ENCODE data around the gene POLR2L. TPM values are rescaled to one million over a fixed set of nuclear protein-coding genes. Genes with fewer than 3 reads are reported as not detected.

POLR2L gene
- total RNA-seq, 1 experiment from 2014 or later: 107 TPM

DNA sequence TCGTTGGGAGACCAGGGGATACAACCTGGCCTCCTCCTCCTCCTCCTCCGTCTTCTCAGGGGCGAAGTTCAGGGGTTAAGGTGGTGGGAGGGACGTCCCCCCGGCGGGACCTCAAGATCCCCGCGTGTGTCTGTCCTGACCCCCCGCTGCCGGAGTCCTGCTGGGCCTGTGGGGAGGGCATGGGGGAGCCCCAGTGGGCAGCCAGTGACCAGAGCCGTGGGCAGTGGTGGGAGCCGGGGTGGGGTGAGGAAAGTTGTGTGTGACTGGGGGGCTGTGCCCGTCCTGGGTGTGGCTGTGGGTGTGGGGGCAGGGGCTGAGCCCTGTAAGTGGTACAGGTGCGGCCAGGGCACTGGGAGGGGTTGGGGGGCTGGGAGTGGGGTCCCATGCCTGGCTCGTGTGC, 10.4 kb upstream of the POLR2L start:
- intact Hi-C loops (cut with micrococcal nuclease; ENCODE audit: unreplicated experiment): loop anchor here (10.0 kb wide), 1 partner anchor 202 kb away; no protein-coding TSS in a partner anchor
- Mint-ChIP-seq H3K4me3 (ENCODE audit: low read depth, unreplicated experiment) (no peak overlapping the region), H3K9me3 (ENCODE audit: low read depth, unreplicated experiment) (no peaks in the 10 kb centered on the region), H3K27me3 (ENCODE audit: unreplicated experiment) (no peaks in the 10 kb centered on the region), H3K36me3 (ENCODE audit: insufficient read depth, unreplicated experiment) (peaks cover 20% of the 10 kb centered on the region), H3K4me1 (ENCODE audit: low read depth, unreplicated experiment) (no peaks in the 10 kb centered on the region), H3K27ac (ENCODE audit: unreplicated experiment) (no peak overlapping the region)
- TF ChIP-seq CTCF (IDR thresholded peaks at IDR 0.05; ENCODE audit: unreplicated experiment): no peak
- no TSS peak for BruUV-seq (replicated peaks)
- no peak for DNase-seq
- CTCF ChIA-PET: no interaction called here

- Mint-ChIP-seq H3K27ac (ENCODE audit: unreplicated experiment) (no peak overlapping the region), H3K4me3 (ENCODE audit: low read depth, unreplicated experiment) (no peak overlapping the region), H3K4me1 (ENCODE audit: low read depth, unreplicated experiment) (no peaks in the 10 kb centered on the region), H3K9me3 (ENCODE audit: low read depth, unreplicated experiment) (no peaks in the 10 kb centered on the region), H3K27me3 (ENCODE audit: unreplicated experiment) (no peaks in the 10 kb centered on the region), H3K36me3 (ENCODE audit: insufficient read depth, unreplicated experiment) (peaks cover 14% of the 10 kb centered on the region)
- BruUV-seq (replicated peaks): no TSS peak
- intact Hi-C loops (cut with micrococcal nuclease; ENCODE audit: unreplicated experiment): loop anchor here (10.0 kb wide), 1 partner anchor 204 kb away; no protein-coding TSS in a partner anchor
- CTCF ChIA-PET: no interaction called here
- DNase-seq: no peak
- no peak for TF ChIP-seq CTCF (IDR thresholded peaks at IDR 0.05; ENCODE audit: unreplicated experiment)
These were observed 8.7 kb upstream of the POLR2L start for GRCh38 chr11:850775-851763.

DNA sequence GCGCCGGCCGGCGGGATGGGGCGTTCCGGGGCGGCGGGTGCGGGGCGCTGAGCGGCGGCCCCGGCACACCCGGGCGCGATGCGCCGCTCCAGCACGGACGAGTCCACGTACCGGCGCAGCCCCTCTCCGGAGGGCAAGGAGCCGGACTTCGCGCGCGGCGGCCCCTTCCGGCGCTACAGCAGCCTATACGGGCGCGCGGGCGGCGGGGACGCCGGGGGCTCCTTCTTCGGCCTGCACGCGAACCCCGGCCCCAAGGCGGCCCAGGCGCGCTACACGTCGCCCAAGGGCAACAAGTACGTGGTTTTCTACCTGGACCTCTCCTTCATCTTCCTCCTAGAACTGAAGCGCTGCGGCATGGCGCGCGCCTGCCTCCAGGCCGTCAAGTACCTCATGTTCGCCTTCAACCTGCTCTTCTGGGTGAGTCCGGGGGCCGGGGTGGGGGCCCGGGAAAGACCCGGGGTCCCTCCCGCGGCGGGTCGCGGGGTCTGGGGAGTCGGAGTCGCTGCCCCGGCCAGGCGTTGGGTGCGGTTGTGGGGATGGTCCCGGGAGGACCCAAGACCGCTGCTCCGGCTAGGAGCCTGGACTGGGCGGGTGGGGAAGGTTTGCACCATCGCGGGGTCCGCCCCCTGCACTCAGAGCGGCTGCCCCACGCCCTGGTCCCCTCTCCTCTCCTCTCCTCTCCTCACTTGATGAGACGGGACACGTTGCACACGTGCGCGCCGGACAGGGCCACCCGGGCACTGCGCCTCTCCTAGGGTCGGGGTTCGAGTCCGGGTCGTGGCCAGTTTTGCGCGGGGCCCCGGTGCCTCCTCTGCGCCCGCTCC, 7.8 kb upstream of the POLR2L start:
- peaks cover 14% of the 10 kb centered on the region for H3K36me3 Mint-ChIP-seq (ENCODE audit: insufficient read depth, unreplicated experiment)
- intact Hi-C loops (cut with micrococcal nuclease; ENCODE audit: unreplicated experiment): loop anchor here (10.0 kb wide), 1 partner anchor 205 kb away; no protein-coding TSS in a partner anchor
- no peaks in the 10 kb centered on the region for H3K4me1 Mint-ChIP-seq (ENCODE audit: low read depth, unreplicated experiment)
- no peak for DNase-seq
- H3K27me3 Mint-ChIP-seq (ENCODE audit: unreplicated experiment): no peaks in the 10 kb centered on the region
- BruUV-seq (replicated peaks): no TSS peak
- H3K4me3 Mint-ChIP-seq (ENCODE audit: low read depth, unreplicated experiment): no peak overlapping the region
- TF ChIP-seq CTCF (IDR thresholded peaks at IDR 0.05; ENCODE audit: unreplicated experiment): no peak
- CTCF ChIA-PET: no interaction called here
- no peak overlapping the region for H3K27ac Mint-ChIP-seq (ENCODE audit: unreplicated experiment)
- no peaks in the 10 kb centered on the region for H3K9me3 Mint-ChIP-seq (ENCODE audit: low read depth, unreplicated experiment)

DNA sequence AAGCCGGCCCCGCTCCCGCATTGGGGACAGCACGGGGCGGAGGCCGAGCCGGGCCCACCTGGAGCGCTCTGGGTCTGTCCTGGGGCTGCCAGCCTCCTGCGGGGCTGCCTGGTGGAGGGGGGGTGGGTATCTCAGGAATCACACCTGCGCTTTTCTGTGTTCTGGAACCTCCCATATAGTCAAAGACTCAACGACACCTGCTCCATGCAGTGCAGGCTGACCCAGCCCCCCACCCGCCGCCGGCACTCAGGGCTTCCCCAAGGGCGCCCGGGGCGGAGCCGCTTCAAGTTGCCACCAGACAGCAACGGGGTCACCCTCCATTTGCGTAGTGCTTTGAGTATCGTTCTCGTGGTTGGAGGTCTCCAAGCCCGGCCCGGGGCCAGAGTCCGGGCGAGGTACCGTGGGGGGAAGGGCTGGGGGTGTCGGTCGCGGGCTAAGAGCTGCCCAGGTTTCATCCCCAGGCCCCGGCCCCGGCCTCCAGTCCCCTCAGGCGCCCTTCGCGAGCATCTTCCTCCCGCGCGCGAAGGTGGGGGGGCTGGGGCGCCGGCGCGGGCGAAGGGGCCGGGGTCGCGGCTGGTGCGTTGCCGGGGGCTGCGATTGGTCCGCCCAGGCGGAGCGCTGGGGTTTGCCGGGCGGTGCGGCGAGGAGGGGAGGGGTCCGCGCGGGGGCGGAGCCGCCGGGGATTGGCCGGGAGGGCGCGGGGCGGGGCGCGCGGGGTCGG, 6.9 kb upstream of the POLR2L start:
- intact Hi-C loops (cut with micrococcal nuclease; ENCODE audit: unreplicated experiment): no loop called here
- Mint-ChIP-seq H3K36me3 (ENCODE audit: insufficient read depth, unreplicated experiment) (peaks cover 19% of the 10 kb centered on the region), H3K9me3 (ENCODE audit: low read depth, unreplicated experiment) (no peaks in the 10 kb centered on the region), H3K27me3 (ENCODE audit: unreplicated experiment) (no peaks in the 10 kb centered on the region), H3K4me3 (ENCODE audit: low read depth, unreplicated experiment) (no peak overlapping the region), H3K27ac (ENCODE audit: unreplicated experiment) (no peak overlapping the region), H3K4me1 (ENCODE audit: low read depth, unreplicated experiment) (no peaks in the 10 kb centered on the region)
- no peak for TF ChIP-seq CTCF (IDR thresholded peaks at IDR 0.05; ENCODE audit: unreplicated experiment)
- CTCF ChIA-PET: no interaction called here
- no peak for DNase-seq
- no TSS peak for BruUV-seq (replicated peaks)
